Measurements from ENCODE around the gene RAB27A. TPM values are rescaled to one million over a fixed set of nuclear protein-coding genes. Genes with fewer than 3 reads are reported as not detected.

Gene RAB27A
- total and polyA plus RNA-seq, 2 donors (not counting 3 experiments of a cell fraction or from before 2014, with no cell fraction given), result 7.3 to 30.9 TPM

DNA sequence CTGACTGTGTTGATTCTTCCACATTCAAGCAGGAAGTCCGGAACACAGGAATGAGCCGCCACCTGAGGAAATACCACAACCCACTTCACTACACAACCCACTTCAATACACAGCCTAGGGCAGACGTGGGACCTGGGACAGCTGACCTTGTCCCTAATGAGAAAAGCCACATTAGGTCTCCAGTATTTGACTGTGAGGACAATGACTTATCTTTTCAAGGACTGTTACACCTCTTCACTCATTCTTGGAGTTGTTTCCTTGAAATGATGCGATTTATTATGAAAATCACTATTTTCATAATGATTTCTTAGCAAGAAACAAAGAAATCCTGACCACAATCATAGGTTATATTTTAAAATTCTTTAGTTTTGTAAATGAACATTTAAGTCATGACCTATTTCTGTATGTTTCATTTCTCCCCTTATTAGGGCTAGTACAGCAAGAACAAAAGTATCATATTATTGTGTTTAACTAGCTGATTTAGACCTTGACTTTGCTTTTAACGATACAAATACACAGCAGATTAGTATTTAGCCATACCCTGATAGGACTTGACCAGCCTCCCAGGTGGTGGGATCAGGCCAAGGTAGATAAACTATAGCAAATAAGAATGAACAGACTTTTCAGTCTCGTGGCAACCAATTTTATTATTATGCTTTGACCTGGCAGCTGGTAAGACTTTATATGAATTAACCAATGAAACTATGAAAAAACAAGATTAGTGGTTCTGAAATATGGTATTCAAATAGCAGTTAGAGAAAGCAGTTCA, 6.0 kb downstream of the RAB27A start:
- intact Hi-C loops (cut with micrococcal nuclease), result no loop called here

More for the DNA sequence above, 6.0 kb downstream of the RAB27A start:
- no peaks in the 10 kb centered on the region for H3K9me3 ChIP-seq (replicated peaks; ENCODE audit: control insufficient read depth, insufficient read depth, low read length)
- H3K9ac ChIP-seq (replicated peaks; ENCODE audit: extremely low read depth, insufficient read depth, low read length), result no peak overlapping the region
- H4K20me1 ChIP-seq (replicated peaks; ENCODE audit: control insufficient read depth, extremely low read depth, insufficient read depth, low read length), result no peaks in the 10 kb centered on the region
- H3K36me3 ChIP-seq (ENCODE audit: control insufficient read depth in 2 of 2, extremely low read depth in 1 of 2, insufficient read depth in 2 of 2, low read length in 2 of 2), result no peaks in the 10 kb centered on the region
- FAIRE-seq (no peak), DNase-seq (ENCODE audit: low read depth, low spot score) (no peak)
- H3K79me2 ChIP-seq (ENCODE audit: control insufficient read depth, insufficient read depth, low read length), result peaks cover 8% of the 10 kb centered on the region
- no peak for TF ChIP-seq GATA2 (IDR thresholded peaks at IDR 0.05; ENCODE audit: insufficient read depth, insufficient read length, low read depth, low read length)
- no peak for TF ChIP-seq POLR2A (IDR thresholded peaks at IDR 0.05; ENCODE audit: low read depth, low read length)
- TF ChIP-seq JUN (IDR thresholded peaks at IDR 0.05; ENCODE audit: borderline replicate concordance, insufficient read depth, insufficient read length, low read depth), result no peak
- TF ChIP-seq, protein P1, sequence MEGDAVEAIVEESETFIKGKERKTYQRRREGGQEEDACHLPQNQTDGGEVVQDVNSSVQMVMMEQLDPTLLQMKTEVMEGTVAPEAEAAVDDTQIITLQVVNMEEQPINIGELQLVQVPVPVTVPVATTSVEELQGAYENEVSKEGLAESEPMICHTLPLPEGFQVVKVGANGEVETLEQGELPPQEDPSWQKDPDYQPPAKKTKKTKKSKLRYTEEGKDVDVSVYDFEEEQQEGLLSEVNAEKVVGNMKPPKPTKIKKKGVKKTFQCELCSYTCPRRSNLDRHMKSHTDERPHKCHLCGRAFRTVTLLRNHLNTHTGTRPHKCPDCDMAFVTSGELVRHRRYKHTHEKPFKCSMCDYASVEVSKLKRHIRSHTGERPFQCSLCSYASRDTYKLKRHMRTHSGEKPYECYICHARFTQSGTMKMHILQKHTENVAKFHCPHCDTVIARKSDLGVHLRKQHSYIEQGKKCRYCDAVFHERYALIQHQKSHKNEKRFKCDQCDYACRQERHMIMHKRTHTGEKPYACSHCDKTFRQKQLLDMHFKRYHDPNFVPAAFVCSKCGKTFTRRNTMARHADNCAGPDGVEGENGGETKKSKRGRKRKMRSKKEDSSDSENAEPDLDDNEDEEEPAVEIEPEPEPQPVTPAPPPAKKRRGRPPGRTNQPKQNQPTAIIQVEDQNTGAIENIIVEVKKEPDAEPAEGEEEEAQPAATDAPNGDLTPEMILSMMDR (IDR thresholded peaks at IDR 0.05; ENCODE audit: extremely low read depth in 1 of 2, insufficient read depth in 1 of 2, low read depth in 1 of 2, low read length in 2 of 2), result no peak
- no peak for TF ChIP-seq EZH2 (IDR thresholded peaks at IDR 0.05; ENCODE audit: borderline replicate concordance, low read depth, low read length, severe bottlenecking)
- TF ChIP-seq, protein P2, sequence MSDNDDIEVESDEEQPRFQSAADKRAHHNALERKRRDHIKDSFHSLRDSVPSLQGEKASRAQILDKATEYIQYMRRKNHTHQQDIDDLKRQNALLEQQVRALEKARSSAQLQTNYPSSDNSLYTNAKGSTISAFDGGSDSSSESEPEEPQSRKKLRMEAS (IDR thresholded peaks at IDR 0.05; ENCODE audit: insufficient read depth, insufficient read length), result no peak
- TF ChIP-seq MYC (IDR thresholded peaks at IDR 0.05; ENCODE audit: low read depth, low read length), result no peak
- TF ChIP-seq FOS (IDR thresholded peaks at IDR 0.05; ENCODE audit: borderline replicate concordance, insufficient read depth, low read length), result no peak
- no peak for TF ChIP-seq POLR2AphosphoS5 (IDR thresholded peaks at IDR 0.05; ENCODE audit: insufficient read depth, low read depth, low read length)
- no peak overlapping the region for H3K27ac ChIP-seq (ENCODE audit: insufficient read depth, low read depth, low read length)
- no peak overlapping the region for H2AFZ ChIP-seq (ENCODE audit: low read depth, low read length)
- dilution Hi-C loops (cut with MboI; ENCODE audit: extremely low pct_ligation_motif_present, low sequenced_read_pairs), result no loop called here
- no peaks in the 10 kb centered on the region for H3K9me1 ChIP-seq (replicated peaks; ENCODE audit: control insufficient read depth, extremely low read depth, insufficient read depth, low read length)
- H3K27me3 ChIP-seq (ENCODE audit: control insufficient read depth in 2 of 2, insufficient read depth in 2 of 2, low read length in 2 of 2), result no peaks in the 10 kb centered on the region
- peaks cover 35% of the 10 kb centered on the region for H3K4me1 ChIP-seq (ENCODE audit: control insufficient read depth, extremely low read depth, insufficient read depth, low read length)
- BruUV-seq (replicated peaks), result no TSS peak
- no peak overlapping the region for H3K4me3 ChIP-seq (replicated peaks in 1 of 3; ENCODE audit: insufficient read depth in 1 of 3, low read depth in 1 of 3, low read length in 3 of 3)
- POLR2A ChIA-PET, result no interaction called here
- CTCF ChIA-PET, result no interaction called here
- H3K4me2 ChIP-seq (ENCODE audit: insufficient read depth, low read length), result no peak overlapping the region
